Measurements from ENCODE around the gene NAA20. TPM values are rescaled to one million over a fixed set of nuclear protein-coding genes. Genes with fewer than 3 reads are reported as not detected.

The NAA20 gene
- polyA plus RNA-seq, 3 donors = 105 to 108 (median 106) TPM

DNA sequence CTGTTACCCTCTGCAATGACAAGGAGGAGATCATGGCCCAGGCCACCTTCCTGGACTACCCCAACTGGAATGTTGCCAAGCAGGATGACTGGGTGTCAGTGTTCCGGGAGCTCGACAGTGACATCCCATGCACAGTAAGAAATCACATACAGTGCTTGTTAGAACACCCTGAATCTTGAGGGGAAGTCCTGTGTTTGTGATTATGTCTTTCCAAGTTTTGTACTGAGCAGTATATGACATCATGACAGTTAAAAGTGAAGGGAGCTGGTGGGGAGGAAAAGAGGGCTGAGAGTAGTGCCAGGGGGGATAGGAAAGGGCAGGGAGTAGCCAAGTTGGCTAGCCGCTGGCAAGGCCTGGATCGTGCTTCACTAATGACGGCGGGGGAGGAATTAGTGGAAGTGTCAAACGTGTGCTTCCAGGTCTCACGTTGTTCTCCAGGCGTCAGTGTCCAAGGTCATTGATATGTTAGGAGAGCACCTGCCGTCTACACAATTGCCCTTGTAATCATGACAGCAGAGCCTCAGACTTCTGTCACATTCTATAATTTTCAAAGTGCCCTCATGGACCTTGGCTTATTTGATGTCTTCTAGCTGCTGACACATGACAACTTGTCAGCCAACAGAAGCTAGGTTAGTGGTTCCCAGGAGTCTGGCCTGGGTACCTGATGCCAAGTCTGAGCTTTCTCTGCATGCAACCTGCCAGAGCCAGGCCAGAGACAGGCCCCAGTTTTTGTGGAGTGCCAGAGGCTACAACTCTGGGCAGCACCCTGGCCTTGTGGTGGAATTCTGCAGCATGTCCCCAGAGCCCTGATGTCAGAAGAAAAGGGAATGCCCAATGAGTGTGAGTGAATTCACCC, 53.9 kb downstream of the NAA20 start:
- no peak for DNase-seq (ENCODE audit: low read depth in 3 of 3, low spot score in 2 of 3)

DNA sequence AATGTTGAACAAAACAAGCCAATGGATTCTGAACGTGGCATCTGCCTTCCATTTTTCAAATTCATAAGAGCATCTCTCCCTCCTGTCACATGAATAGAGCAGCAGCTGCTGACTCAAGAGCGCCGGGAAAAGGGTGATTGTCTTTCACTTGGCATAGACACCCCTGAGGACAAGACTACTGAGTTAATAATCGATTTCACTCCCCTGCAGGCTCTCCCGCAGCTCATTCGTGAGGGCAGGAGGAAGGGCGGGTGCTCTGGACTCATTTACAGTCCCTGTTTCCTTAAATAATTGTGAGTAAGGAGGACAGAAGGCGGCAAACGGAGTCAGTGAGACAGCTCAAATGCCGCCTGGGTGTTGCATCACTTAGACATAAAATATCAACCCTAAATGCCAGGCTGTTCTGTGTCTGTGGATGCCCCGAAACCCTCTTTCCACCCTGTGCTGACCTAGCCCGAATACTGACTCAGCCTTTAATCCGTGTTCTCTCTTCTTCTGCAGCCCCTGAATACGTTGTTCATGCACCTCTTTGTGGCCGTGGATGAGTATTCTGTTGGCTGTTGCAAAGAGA, 56.7 kb downstream of the NAA20 start:
- DNase-seq (ENCODE audit: low read depth in 3 of 3, low spot score in 2 of 3) = no peak

DNA sequence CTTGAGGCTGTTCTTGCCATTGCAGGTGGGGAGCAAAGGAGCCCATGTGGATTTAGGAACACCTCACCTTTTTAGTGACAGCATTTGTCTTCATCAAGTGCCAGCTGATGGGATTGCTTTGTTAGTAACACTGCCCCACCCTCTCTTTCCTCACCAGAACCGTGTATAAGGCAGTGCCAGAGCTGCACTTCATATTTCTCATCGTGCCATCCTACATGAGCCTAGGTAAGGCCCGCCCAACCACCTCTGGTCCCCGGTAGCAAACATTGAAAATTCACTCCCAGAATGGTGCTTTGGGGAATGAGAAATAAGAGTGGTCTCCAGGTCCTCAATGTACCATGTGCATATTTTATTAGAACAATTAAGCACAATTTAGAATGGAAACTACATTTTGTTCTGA, 57.9 kb downstream of the NAA20 start:
- no peak for DNase-seq (ENCODE audit: low read depth in 3 of 3, low spot score in 2 of 3)

DNA sequence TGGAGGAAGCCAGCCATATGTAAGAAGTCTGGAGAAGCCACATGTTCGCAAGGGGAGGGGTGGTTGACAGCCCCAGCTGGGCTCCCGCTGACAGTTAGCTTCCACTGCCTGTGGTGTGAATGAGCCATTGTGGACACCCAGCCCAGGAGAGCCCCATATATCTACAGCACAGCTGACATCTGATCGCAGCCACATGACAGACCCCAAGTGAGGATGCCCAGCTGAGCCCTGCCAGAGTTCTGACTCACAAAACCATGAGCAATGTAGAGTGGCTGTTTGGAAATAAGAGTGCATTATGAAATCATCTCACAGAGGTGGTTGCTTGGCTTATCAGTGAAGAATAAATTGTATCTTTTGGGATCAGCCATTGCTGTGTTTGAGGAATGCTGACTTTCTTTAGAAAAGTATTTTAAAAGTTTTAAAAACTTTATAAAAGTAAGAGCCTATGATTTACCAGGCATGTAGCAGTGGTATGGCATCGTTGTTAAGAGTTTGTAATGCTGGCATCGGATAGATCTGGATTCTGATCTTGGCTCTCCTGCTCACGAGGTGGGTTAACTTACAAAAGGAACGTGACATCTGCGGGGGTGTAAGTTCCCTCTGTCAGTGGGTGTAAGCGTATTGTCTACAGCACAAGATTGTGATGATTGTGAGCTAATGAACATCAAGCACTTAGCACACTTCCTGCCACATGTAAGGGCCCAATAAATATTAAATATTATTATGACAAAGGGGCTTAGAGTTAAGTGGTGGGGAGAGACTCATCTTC, 59.3 kb downstream of the NAA20 start:
- no peak for DNase-seq (ENCODE audit: low read depth in 3 of 3, low spot score in 2 of 3)

DNA sequence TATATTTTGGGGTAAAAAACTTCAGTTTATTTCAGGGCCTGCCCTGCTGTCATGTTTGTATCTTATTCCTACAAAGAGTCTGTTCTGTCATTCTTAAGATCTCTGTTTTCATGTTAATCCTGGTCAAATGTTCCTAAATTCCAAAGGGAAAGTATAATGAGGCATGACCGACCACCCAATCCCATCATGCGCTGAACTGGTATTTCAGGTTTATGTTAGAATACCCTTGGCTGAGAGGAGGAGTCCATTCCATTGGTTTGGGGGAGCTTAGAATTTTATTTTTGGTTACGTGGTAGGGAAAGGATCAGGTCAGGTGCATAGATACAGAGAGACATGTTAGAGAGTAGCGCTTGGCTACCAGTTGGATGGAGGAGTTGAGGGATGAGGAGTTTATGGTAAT, 60.9 kb downstream of the NAA20 start:
- peak in 2 of 3 donors; percentile 23 to 27 for DNase-seq (ENCODE audit: low read depth in 3 of 3, low spot score in 2 of 3)

DNA sequence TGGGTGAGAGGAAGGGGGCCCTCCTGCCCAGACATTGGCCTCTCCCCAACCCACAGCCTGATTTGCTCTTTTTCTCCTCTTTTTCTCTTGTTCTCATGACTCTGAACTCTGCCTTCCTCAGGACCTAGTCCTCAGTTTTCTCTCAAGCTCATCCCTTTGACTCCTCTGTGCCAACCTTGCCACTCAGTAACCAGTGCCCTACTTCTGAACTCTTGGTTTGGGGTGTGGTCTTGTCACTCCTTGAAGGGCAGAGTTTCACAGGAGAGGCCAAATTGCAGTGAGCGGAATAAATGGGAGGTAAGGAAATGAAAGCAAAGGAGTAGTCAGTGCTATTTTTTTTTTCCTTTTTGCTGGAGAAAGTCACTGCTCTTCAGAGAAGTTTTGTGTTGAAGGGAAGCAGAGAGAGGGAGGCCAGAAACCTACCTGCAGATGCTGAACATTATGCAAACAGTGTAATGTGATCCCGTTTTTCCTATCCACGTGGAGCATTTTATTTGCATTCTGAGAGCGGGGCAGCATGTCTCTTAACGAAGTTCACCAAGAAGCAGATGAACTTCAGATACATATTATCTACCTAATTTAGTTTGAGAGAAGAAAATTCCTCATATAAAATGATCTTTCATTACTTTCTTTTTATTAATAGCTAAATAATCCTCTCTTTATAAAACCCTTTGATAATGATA, 62.1 kb downstream of the NAA20 start:
- no peak for DNase-seq (ENCODE audit: low read depth in 3 of 3, low spot score in 2 of 3)

Other genes starting within 250 kb of the NAA20 start
- gene CRNKL1, start 35.1 kb downstream of the NAA20 start, polyA plus RNA-seq (ENCODE audit: insufficient read length in 3 of 3) = 10 to 100 TPM; 47.6 to 52.3 (median 49.8) TPM
- gene CFAP61, start 35.2 kb downstream of the NAA20 start, polyA plus RNA-seq (ENCODE audit: insufficient read length in 3 of 3) = 1 to 10 TPM; 3.5 to 4.2 (median 4.0) TPM

All from right renal cortex interstitium (tissue), 3 donors.